Fibroblast of skin of scalp (primary cell): ENCODE results near the gene KRTAP12-1.
"Not testable (repeated sequence)": the region's sequence is repeated elsewhere in the genome, so short reads cannot be mapped to it uniquely, and the experiment has no call there.

Experiments used
- DNase-seq: peaks from one replicate; pipeline ENCODE4 v3.0.0-alpha.2; 2013

The KRTAP12-1 gene

DNA sequence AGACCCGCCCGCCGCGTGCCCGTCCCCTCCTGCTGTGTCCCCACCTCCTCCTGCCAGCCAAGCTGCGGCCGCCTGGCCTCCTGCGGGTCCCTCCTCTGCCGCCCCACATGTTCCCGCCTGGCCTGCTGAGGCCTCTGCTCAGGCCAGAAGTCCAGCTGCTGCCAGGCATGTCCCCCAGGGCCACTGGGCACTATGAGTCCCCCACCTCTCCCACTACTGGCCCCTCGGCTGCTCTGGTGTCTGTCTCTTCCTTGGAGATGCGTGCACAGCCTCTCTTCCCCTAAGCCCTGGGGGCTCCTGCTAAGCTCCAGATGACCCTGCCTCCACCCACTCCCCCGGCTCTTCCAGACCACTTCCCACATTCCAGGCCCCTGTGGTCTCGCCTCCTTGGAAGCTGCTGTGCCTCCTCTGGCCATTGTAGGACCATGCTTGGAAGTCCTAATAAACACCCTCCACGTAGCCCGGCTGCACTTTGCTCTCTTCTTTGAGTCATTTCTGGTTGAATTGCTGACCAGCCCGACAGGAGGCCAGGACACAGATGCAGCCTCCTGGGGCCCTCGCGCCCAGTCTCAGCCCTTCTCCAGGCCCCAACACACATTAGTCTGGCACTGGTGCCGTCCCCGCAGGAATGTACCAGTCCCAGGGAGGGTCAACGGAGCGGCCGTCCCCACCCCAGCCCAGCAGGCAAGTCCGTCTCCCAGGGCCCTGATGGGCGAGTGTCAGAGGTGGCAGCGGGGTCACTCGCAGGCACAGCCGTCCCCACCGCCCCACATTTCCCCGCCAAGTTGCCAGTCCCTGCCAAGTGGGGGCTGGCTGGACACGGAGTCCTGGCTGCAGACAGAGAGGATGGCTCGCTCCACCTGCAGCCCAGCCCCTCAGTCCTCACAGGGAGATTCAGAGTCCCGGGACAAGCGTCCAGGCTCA lies 16.1 kb upstream of the KRTAP12-1 start:
- DNase-seq, result no peak

DNA sequence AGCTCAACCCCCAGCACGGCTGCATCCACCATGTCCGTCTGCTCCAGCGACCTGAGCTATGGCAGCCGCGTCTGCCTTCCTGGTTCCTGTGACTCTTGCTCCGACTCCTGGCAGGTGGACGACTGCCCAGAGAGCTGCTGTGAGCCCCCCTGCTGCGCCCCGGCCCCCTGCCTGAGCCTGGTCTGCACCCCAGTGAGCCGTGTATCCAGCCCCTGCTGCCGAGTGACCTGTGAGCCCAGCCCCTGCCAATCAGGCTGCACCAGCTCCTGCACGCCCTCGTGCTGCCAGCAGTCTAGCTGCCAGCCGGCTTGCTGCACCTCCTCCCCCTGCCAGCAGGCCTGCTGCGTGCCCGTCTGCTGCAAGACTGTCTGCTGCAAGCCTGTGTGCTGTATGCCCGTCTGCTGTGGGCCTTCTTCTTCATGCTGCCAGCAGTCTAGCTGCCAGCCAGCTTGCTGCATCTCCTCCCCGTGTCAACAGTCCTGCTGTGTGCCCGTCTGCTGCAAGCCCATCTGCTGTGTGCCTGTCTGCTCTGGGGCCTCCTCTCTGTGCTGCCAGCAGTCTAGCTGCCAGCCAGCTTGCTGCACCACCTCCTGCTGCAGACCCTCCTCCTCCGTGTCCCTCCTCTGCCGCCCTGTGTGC lies 15.3 kb upstream of the KRTAP12-1 start, which contains the start of gene KRTAP10-12:
KRTAP10-12 (plus strand) TSS at position 1 of the 639 bp plus-strand sequence; CDS start at position 31, 30 bp downstream.
- DNase-seq, result not testable (repeated sequence)

- DNase-seq, result no peak
These were observed 14.6 kb upstream of the KRTAP12-1 start for GRCh38 chr21:44696572-44696971.

DNA sequence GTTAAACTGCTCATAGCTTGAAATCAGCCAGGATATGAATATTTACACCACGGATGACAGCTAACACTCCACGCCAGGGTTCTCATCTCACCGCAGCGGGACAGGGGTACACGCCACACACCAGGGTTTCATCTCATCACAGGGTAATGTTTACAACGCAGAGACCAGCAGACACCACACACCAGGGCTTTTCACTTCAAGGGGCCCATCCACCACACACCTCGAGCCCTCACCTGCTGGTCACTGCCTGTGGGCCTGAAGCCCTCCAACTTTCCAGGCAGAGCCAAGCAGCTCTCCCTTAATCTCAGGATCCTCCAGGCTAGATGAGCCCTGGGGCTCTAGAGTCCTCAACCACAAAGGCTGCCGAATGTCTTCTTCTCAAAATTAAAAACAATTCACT lies 13.7 kb upstream of the KRTAP12-1 start:
- DNase-seq, result no peak

GRCh38 chr21:44695184-44695583 lies 13.2 kb upstream of the KRTAP12-1 start:
- no peak for DNase-seq

- DNase-seq, result no peak
These were observed 12.8 kb upstream of the KRTAP12-1 start for GRCh38 chr21:44694776-44695175.

DNA sequence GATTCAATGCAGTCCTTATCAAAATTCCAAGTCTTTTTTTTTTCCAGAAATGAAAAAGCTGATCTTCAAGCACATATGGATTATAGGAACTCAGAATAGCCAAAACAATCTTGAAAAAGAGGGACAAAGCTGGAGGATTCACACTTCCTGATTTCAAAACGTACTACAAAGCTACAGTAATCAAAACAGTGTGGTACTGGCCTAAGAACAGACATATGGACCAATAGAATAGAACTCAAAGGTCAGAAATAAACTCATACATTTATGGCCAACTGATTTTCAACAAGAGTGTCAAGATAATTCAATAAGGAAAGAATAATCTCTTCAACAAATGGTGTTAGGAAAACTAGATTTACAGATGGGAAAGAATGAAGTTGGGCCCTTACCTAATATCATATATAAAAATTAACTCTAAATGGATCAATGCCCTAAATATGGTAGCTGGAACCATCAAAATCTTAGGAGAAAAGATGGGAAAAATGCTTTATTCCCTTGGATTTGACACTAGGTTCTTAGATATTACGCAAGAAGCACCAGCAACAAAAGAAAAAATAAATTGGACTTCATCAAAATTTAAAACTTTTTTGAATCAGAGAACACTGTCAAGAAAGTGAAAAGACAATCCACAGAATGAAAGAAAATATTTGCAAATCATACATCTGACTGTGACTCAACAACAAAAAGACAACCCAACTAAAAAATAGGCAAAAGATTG lies 11.0 kb upstream of the KRTAP12-1 start:
- no peak for DNase-seq

DNA sequence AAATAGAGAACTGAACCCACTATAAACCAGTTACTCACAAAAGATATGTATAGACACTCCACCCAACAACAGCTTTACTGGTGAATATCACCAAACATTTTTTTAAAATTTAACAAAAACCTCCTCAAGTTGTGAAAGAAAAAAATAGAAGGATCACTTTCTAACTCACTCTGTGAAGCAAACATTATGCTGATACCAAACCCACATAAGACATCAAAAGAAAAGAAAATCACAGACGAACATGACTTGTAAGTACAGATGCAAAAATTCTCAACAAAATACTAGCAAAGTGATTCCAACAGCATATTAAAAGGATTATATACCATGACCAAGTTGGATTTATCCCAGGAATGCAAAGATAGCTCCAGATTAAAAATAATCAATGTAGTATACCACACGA lies 9.7 kb upstream of the KRTAP12-1 start:
- no peak for DNase-seq

DNA sequence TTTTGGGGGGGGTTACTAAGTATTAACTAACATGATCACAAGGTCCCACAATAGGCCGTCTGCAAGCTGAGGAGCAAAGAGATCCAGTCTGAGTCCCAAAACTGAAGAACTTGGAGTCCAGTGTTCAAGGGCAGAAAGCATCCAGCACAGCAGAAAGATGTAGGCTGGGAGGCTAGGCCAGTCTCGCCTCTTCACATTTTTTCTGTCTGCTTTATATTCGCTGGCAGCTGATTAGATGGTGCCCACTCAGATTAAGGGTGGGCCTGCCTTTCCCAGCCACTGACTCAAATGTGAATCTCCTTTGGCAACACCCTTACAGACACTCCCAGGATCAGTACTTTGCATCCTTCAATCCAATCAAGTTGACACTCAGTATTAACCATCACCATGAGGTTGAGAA lies 7.8 kb upstream of the KRTAP12-1 start:
- not testable (repeated sequence) for DNase-seq

GRCh38 chr21:44687671-44688070 lies 5.7 kb upstream of the KRTAP12-1 start:
- no peak for DNase-seq

GRCh38 chr21:44686843-44687561 lies 5.0 kb upstream of the KRTAP12-1 start:
- no peak for DNase-seq

GRCh38 chr21:44686000-44686781 lies 4.2 kb upstream of the KRTAP12-1 start:
- DNase-seq, result no peak

GRCh38 chr21:44685050-44685449 lies 3.1 kb upstream of the KRTAP12-1 start:
- not testable (repeated sequence) for DNase-seq

DNA sequence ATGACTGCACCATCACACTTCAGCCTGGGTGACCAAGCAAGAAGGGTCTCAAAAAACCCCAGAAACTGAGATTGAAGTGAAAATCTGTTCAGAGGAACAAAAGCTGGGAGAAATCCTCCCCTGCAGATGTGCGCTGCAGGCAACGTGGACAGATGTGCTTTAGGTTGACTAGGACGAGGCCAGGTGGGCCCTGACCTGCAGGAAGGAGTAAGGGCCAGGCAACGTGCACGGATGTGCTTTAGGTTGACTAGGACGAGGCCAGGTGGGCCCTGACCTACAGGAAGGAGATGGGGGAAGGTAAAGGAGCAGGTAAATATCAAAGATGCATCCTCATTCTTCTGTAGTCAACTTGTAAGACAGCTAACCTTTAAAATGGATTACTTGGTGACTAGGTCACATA lies 2.5 kb upstream of the KRTAP12-1 start:
- no peak for DNase-seq

DNA sequence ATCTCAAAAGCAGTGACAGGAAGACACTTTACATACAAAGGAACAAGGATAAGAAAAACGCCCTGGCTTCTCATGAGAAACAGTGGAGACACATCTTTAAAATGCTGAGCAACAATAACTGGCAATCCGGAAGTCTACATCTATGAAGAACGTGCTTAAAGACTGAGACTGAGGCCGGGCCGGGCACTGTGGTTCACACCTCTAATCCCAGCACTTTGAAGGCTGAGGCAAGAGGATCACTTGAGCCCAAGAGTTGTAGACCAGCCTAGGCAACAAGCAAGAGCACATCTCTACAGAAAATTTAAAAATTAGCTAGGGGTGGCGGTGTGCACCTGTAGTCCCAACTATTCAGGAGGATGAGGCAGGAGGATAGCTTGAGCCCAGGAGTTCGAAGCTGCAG lies 2.1 kb upstream of the KRTAP12-1 start:
- no peak for DNase-seq

DNA sequence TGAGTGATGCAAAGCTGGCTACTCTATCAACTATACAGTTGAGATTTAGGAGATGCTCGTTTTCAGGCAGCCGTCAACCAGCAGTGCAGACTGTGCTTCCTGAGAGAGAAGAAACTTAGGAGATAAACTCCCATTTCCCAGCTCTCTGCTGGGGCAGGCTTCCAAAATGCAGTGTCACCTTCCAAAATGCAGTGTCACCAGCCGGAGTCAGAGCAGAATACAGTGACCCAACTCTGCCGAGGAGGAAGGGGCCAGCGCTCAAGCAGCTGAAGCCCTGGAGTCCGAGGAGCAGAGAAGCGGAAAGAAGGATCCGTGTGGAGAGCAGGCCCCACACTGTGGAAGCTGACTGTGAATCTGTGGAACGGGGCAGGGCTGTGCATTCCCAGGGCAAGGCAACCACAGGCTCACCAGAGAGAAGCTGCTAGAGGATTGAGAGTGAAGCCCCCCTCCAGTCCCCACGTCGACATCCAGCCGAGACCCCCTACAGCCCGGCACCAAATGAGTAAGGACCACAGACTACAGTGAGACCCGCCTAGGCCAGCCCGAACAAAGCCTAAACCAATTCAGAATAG lies 703 bp upstream of the KRTAP12-1 start:
- no peak for DNase-seq

DNA sequence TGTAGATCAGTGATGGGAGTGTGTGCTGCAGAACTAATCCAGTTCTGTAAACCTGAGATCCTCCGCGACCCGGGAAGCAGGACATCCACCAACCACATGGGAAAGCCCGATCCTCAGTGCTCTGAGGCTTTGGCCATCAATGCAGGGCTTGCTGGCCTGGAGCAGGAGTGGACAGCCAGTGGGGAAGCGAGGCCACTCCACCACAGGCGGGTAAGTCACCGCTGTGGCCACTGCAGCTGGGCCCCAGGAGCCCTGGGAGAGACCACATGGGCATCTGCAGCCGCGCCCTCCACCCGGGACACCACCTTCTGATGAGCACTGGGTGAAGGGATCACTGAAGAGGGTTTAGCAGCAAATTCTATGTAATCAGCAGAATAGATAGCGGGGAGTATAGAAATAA lies 811 bp downstream of the KRTAP12-1 start:
- no peak for DNase-seq

- DNase-seq, result no peak
These were observed 4.1 kb downstream of the KRTAP12-1 start for GRCh38 chr21:44677881-44678280.

- DNase-seq, result no peak
These were observed 10.1 kb downstream of the KRTAP12-1 start for GRCh38 chr21:44671911-44672310.

DNA sequence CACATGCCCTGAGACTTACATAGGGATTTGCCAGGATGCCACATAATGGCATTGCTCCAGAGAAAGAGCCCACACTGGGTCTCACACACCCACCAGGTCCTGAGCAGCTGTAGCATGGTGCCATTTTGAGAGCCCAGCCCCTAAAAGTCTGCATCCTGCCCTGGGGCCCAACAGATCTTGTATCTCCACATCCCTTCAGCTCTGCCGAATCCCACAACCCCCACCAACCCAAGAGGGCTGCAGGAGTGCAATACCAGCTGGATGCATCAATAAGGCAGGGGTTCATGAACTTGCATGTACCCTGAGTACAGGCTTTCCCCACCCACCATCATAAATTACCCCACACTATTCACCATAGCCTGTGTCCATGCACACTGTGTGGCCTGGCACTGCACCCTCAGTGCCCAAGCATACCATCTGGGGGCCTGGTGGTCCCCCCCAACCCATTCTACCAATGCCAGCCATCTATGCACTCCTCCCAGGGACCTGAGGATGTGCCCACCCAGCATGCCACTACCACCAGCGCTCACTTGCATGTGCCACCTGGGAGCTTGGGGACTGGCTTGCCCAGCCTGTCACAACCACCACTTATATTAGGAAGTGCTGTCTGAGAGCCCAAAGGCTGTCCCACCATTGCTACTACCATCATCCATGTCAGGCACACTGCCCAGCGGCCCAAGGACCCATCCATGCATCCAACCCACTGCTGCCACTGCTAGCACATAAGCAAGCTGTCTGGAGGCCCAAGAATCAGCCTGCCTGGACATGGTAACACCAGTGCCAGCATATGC lies 11.1 kb downstream of the KRTAP12-1 start:
- no peak for DNase-seq
